SK-N-MC (cell line): Measurements from ENCODE around the gene CPNE8.

Experiments used
- EZH2 ChIP-seq: fragments of 200-600 bp; sonication (generic); IDR thresholded peaks from one replicate; pipeline ENCODE4 v1.6.1; 2017; ENCODE audit warnings: antibody characterized with exemption
- FOXP2 ChIP-seq: optimal IDR thresholded peaks from 2 replicates; pipeline ENCODE3; 2011; ENCODE audit warnings: mild to moderate bottlenecking, moderate library complexity; ENCODE audit not compliant: insufficient read depth; ENCODE audit errors: extremely low read length, control extremely low read depth
- POLR2AphosphoS5 ChIP-seq: IDR thresholded peaks from 2 replicates; pipeline ENCODE4 v1.6.1; 2012; ENCODE audit warnings: mild to moderate bottlenecking, low read depth, low read length, borderline replicate concordance

DNA sequence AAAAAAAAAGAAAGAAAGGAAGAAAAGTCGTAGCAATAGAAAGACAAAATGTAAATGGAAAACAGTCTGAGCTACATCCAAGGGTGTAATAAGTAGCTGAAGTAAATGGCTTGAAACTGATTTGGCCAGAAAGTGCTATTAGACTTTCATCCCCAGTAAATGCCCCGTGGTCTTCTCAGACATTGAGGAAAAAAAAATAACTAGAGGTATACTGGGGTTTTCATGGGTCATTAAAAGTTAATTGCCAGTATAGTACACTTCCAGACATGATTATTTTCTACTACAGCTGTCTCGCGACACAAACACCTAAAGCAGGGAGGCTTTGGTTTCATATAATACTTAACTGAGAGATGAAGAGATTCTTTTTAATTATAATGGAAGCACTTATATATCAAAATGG, 271.9 kb downstream of the CPNE8 start:
- no peak for TF ChIP-seq EZH2
- no peak for TF ChIP-seq POLR2AphosphoS5
- TF ChIP-seq FOXP2, result no peak
